ENCODE data around the gene POC5. TPM values are rescaled to one million over a fixed set of nuclear protein-coding genes. Genes with fewer than 3 reads are reported as not detected.
"Not testable (repeated sequence)": the region's sequence is repeated elsewhere in the genome, so short reads cannot be mapped to it uniquely, and the experiment has no call there.

POC5 gene, protein sequence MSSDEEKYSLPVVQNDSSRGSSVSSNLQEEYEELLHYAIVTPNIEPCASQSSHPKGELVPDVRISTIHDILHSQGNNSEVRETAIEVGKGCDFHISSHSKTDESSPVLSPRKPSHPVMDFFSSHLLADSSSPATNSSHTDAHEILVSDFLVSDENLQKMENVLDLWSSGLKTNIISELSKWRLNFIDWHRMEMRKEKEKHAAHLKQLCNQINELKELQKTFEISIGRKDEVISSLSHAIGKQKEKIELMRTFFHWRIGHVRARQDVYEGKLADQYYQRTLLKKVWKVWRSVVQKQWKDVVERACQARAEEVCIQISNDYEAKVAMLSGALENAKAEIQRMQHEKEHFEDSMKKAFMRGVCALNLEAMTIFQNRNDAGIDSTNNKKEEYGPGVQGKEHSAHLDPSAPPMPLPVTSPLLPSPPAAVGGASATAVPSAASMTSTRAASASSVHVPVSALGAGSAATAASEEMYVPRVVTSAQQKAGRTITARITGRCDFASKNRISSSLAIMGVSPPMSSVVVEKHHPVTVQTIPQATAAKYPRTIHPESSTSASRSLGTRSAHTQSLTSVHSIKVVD
- 10 to 100 TPM; 17.2 to 24.1 (median 18.6) TPM for total RNA-seq

DNA sequence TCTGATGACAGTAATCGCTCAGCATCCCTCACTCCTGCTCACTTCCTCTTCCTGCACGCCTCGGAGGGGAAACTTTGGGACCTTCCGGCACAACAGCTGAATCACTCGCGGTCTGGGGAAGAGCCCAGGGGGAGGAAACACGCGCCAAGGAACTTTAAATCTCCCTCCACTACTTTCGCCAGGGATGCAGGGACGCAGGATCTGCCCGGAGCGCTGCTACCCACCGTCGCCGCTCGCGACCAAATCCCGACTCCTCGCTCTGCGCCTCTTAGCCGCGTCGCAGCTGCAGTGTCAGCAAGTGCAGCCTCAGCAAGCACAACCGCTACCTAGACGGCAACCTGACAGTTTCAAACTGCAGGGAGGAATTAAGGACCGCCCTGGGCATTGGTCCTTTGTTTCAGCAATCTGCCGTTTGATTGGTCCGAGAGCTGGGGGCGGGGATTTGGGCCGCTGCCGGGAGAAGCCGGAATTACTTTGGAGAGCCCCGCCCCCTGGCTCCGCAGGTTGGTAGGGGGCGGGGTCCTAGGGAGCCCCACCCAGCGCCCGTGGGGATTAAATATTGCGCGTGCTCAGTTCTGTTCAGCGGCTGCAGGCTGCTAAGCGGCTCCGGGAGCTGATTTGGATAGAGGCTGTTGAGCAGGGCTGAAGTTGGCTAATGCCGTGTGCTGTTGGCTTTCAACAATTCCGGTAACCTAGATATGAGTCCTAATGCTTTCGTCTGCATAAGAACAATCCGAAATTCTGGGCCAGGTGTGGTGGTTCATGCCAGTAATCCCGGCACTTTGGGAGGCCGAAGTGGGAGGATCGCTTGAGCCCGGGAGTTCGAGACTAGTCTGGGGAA, at the start of gene POC5:
Gene POC5, minus strand, starts transcription at position 356 of the 841 bp plus-strand sequence. CDS start 4,500 bp downstream, outside the sequence.
- Mint-ChIP-seq H3K9me3 (no peaks in the 10 kb centered on the region), H3K4me1 (ENCODE audit: low read depth) (peaks cover 38% of the 10 kb centered on the region), H3K27me3 (ENCODE audit: low read depth) (no peaks in the 10 kb centered on the region), H3K36me3 (ENCODE audit: insufficient read depth) (peaks cover 16% of the 10 kb centered on the region), H3K4me3 (peak within 1 kb of the TSS; percentile 99)
- peak; percentile 94 to 96 for ATAC-seq
- peak; percentile 98 for DNase-seq

DNA sequence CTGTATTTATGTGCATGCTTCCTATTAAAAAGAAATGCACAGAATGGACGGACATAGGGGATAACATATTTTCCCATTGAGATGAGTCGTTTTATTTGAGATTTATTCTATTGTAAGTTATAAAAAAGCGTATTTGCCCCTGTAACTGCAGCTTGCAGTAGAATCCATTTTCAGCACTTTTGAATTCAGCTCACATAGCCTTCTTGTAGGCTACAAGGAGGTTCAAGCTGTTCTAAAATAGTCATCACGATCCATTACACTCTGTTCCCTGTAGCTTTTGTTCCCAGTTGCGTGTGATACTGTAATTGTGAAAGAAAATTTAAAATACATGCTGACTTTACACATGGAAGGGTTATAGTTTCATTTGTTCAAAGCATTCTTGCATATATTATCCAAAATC, 40.9 kb upstream of the POC5 start:
- Mint-ChIP-seq H3K27me3 (ENCODE audit: low read depth) (peaks cover 8% of the 10 kb centered on the region), H3K36me3 (ENCODE audit: insufficient read depth) (no peaks in the 10 kb centered on the region), H3K4me3 (no peak overlapping the region), H3K4me1 (ENCODE audit: low read depth) (no peaks in the 10 kb centered on the region), H3K9me3 (no peaks in the 10 kb centered on the region)
- no peak for DNase-seq
- ATAC-seq: no peak

DNA sequence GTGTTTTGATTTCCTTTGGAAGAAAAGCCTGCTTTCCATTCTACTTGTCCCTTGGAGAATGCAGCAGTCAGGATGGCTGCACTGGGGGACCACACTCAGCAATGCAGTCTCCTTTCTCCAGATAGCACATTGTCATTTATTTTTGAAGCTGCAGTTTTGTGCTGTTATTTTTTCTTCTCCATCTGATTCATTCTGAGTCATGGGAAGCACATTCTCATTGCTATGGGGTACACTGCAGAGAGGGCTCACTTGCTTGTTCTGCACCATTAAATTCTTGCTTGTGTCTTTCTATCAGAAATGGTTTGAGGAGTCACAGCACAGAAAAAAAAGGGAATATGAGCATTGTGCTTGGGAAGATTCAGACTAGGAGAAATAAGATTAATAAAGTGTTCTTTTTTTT, 39.7 kb upstream of the POC5 start:
- peaks cover 8% of the 10 kb centered on the region for H3K27me3 Mint-ChIP-seq (ENCODE audit: low read depth)
- no peaks in the 10 kb centered on the region for H3K36me3 Mint-ChIP-seq (ENCODE audit: insufficient read depth)
- no peak overlapping the region for H3K4me3 Mint-ChIP-seq
- DNase-seq (no peak), ATAC-seq (no peak)
- H3K9me3 Mint-ChIP-seq: no peaks in the 10 kb centered on the region
- no peaks in the 10 kb centered on the region for H3K4me1 Mint-ChIP-seq (ENCODE audit: low read depth)

- peaks cover 10% of the 10 kb centered on the region for H3K27me3 Mint-ChIP-seq (ENCODE audit: low read depth)
- H3K4me1 Mint-ChIP-seq (ENCODE audit: low read depth): no peaks in the 10 kb centered on the region
- no peak for DNase-seq
- ATAC-seq: no peak
- H3K4me3 Mint-ChIP-seq: no peak overlapping the region
- H3K9me3 Mint-ChIP-seq: no peaks in the 10 kb centered on the region
- H3K36me3 Mint-ChIP-seq (ENCODE audit: insufficient read depth): no peaks in the 10 kb centered on the region
Measured at GRCh38 chr5:75756211-75756610, 39.0 kb upstream of the POC5 start.

GRCh38 chr5:75753182-75753581, 35.9 kb upstream of the POC5 start:
- DNase-seq (no peak), ATAC-seq (no peak)
- Mint-ChIP-seq H3K36me3 (ENCODE audit: insufficient read depth) (no peaks in the 10 kb centered on the region), H3K27me3 (ENCODE audit: low read depth) (peaks cover 20% of the 10 kb centered on the region), H3K9me3 (no peaks in the 10 kb centered on the region), H3K4me3 (no peak overlapping the region), H3K4me1 (ENCODE audit: low read depth) (no peaks in the 10 kb centered on the region)

- ATAC-seq (no peak), DNase-seq (no peak)
- H3K4me1 Mint-ChIP-seq (ENCODE audit: low read depth): no peaks in the 10 kb centered on the region
Measured at GRCh38 chr5:75744355-75744754, 27.1 kb upstream of the POC5 start.

GRCh38 chr5:75736273-75736672, 19.0 kb upstream of the POC5 start:
- Mint-ChIP-seq H3K4me3 (no peak overlapping the region), H3K27me3 (ENCODE audit: low read depth) (peaks cover 5% of the 10 kb centered on the region), H3K36me3 (ENCODE audit: insufficient read depth) (no peaks in the 10 kb centered on the region), H3K9me3 (no peaks in the 10 kb centered on the region), H3K4me1 (ENCODE audit: low read depth) (no peaks in the 10 kb centered on the region)
- DNase-seq (no peak), ATAC-seq (no peak)

More at GRCh38 chr5:75744355-75744754, 27.1 kb upstream of the POC5 start:
- no peaks in the 10 kb centered on the region for H3K36me3 Mint-ChIP-seq (ENCODE audit: insufficient read depth)
- H3K27me3 Mint-ChIP-seq (ENCODE audit: low read depth): peaks cover 19% of the 10 kb centered on the region
- H3K4me3 Mint-ChIP-seq: no peak overlapping the region
- H3K9me3 Mint-ChIP-seq: no peaks in the 10 kb centered on the region

DNA sequence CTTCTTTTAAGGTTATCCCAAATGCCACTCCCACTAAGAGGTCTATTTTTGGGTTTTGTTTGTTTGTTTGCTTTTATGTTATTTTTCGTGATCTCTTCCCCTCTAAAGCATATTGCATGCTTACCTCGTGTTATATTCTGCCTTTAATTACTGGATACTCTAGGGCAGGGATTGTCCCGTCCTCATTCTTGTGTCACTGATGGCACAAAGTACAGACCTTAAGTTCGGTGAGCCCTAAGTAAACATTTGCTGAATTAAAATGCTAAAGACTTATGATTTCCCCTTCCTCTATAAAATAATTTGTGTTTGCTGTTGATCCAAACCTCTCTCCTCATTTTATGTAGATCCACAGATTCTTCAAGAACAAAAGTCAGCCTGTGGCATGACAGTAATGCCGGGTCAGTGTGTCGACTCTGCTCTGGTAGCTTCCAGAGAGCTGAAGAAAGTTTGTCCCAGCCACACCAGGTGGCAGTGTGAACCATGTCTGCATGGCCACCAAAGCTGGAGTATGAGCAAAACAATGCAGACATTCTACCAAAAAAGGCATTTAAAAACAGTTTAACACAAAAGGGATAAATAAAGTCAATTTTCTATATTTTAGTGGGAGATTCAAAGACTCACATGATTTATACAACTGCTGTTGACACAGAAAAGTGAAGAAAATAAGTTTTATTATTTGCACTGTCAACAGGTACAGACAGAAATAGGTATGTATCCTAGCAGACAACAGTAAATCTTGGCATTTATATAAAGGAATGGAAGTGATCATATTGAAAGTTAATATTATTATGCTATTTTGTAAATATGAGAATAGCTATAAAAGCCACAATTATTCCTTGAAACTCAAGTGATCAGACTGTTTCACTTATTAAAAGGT, 17.9 kb upstream of the POC5 start:
- no peak for DNase-seq
- no peak overlapping the region for H3K4me3 Mint-ChIP-seq
- no peaks in the 10 kb centered on the region for H3K4me1 Mint-ChIP-seq (ENCODE audit: low read depth)
- no peak for ATAC-seq
- peaks cover 2% of the 10 kb centered on the region for H3K36me3 Mint-ChIP-seq (ENCODE audit: insufficient read depth)
- peaks cover 7% of the 10 kb centered on the region for H3K27me3 Mint-ChIP-seq (ENCODE audit: low read depth)
- no peaks in the 10 kb centered on the region for H3K9me3 Mint-ChIP-seq

- Mint-ChIP-seq H3K9me3 (no peaks in the 10 kb centered on the region), H3K4me3 (no peak overlapping the region), H3K4me1 (ENCODE audit: low read depth) (no peaks in the 10 kb centered on the region), H3K27me3 (ENCODE audit: low read depth) (peaks cover 8% of the 10 kb centered on the region), H3K36me3 (ENCODE audit: insufficient read depth) (peaks cover 2% of the 10 kb centered on the region)
- DNase-seq (no peak), ATAC-seq (no peak)
Measured at GRCh38 chr5:75733767-75734166, 16.5 kb upstream of the POC5 start.

DNA sequence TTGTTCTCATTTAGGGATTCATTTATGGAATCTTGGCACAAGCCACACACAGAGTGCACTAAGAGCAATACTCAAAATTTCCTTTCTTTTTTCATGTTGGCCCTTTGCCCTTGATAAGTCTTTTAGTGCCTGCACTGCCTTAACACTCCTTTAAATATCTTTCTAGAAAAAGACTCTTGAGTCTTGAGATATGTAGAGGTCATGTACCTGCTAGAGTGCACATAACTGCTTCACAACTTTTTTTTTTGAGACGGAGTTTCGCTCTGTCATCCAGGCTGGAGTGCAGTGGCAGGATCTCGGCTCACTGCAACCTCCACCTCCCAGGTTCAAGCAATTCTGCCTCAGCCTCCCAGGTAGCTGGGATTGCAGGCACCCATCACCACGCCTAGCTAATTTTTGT, 14.3 kb upstream of the POC5 start:
- not testable (repeated sequence) for DNase-seq; H3K4me3 Mint-ChIP-seq; ATAC-seq; H3K4me1 Mint-ChIP-seq (ENCODE audit: low read depth); H3K36me3 Mint-ChIP-seq (ENCODE audit: insufficient read depth); H3K27me3 Mint-ChIP-seq (ENCODE audit: low read depth); H3K9me3 Mint-ChIP-seq

DNA sequence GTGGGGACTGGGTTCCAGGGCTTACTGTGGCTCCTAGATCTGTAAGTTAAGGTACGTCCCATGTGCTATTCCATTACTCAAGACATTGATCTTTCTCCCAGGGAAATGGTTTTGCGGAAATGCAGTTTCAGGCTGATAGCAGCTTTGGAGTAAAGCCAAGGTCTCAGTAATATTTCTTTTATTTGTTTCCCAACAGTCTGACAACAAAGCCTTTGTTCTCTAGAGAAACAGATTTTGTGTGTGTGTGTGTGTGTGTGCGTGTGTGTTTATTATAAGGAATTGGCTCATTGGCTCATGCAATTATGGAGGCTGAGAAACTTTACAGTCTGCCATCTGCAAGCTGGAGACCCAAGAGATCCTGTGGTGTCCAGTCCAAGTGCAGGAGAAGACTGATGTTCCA, 12.1 kb upstream of the POC5 start:
- no peak overlapping the region for H3K4me3 Mint-ChIP-seq
- no peaks in the 10 kb centered on the region for H3K4me1 Mint-ChIP-seq (ENCODE audit: low read depth)
- H3K9me3 Mint-ChIP-seq: no peaks in the 10 kb centered on the region
- no peak for DNase-seq
- ATAC-seq: no peak
- H3K36me3 Mint-ChIP-seq (ENCODE audit: insufficient read depth): peaks cover 2% of the 10 kb centered on the region
- H3K27me3 Mint-ChIP-seq (ENCODE audit: low read depth): peaks cover 5% of the 10 kb centered on the region

GRCh38 chr5:75727931-75728330, 10.7 kb upstream of the POC5 start:
- H3K4me3 Mint-ChIP-seq: no peak overlapping the region

DNA sequence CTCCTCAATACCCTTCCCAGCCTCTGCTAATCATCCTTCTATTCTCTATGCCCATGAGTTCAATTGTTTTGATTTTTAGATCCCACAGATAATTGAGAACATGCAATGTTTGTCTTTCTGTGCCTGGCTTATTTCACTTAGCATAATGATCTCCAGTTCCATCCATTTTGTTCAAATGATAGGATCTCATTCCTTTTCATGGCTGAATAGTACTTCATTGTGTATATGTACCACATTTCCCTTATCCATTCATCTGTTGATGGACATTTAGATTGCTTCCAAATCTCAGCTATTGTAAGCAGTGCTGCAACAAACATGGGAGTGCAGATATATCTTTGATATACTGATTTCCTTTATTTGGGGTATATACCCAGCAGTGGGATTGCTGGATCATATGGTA, 9.0 kb upstream of the POC5 start:
- H3K27me3 Mint-ChIP-seq (ENCODE audit: low read depth); H3K9me3 Mint-ChIP-seq; H3K36me3 Mint-ChIP-seq (ENCODE audit: insufficient read depth): not testable (repeated sequence)

More at GRCh38 chr5:75727931-75728330, 10.7 kb upstream of the POC5 start:
- H3K36me3 Mint-ChIP-seq (ENCODE audit: insufficient read depth): peaks cover 2% of the 10 kb centered on the region
- H3K4me1 Mint-ChIP-seq (ENCODE audit: low read depth): no peaks in the 10 kb centered on the region
- ATAC-seq: no peak
- DNase-seq: no peak
- H3K9me3 Mint-ChIP-seq: peaks cover 6% of the 10 kb centered on the region
- H3K27me3 Mint-ChIP-seq (ENCODE audit: low read depth): peaks cover 10% of the 10 kb centered on the region

GRCh38 chr5:75723378-75723777, 6.1 kb upstream of the POC5 start:
- no peaks in the 10 kb centered on the region for H3K36me3 Mint-ChIP-seq (ENCODE audit: insufficient read depth)
- H3K27me3 Mint-ChIP-seq (ENCODE audit: low read depth): peaks cover 5% of the 10 kb centered on the region
- no peak for ATAC-seq
- H3K4me1 Mint-ChIP-seq (ENCODE audit: low read depth): no peaks in the 10 kb centered on the region
- DNase-seq: no peak
- H3K9me3 Mint-ChIP-seq: peaks cover 6% of the 10 kb centered on the region
- no peak overlapping the region for H3K4me3 Mint-ChIP-seq

More for the DNA sequence above, 9.0 kb upstream of the POC5 start:
- DNase-seq; H3K4me1 Mint-ChIP-seq (ENCODE audit: low read depth); ATAC-seq; H3K4me3 Mint-ChIP-seq: not testable (repeated sequence)
